MM.1S (cell line): ENCODE data around the gene TNXB.
"Not testable (repeated sequence)": the region's sequence is repeated elsewhere in the genome, so short reads cannot be mapped to it uniquely, and the experiment has no call there.

Source experiments
- DNase-seq: peaks from one replicate; pipeline ENCODE4 v3.0.0-alpha.2; 2015
- H2AFZ ChIP-seq: fragments of 300-600 bp; sonication (generic); 2 replicates; pipeline ENCODE4 v1.6.0; 2016; ENCODE audit warnings: antibody characterized with exemption, low read length
- H3F3A ChIP-seq: fragments of 300-600 bp; sonication (generic); 2 replicates; pipeline ENCODE4 v1.6.1; 2016; ENCODE audit warnings: mild to moderate bottlenecking, antibody characterized with exemption, low read length, moderate library complexity, mixed read lengths; ENCODE audit not compliant: insufficient read depth
- H3K27ac ChIP-seq: fragments of 300-600 bp; sonication (generic); 2 replicates; pipeline ENCODE4 v1.5.1; 2016; ENCODE audit warnings: mild to moderate bottlenecking, low read length
- H3K27me3 ChIP-seq: fragments of 300-600 bp; sonication (generic); replicated peaks from 2 replicates; pipeline ENCODE4 v1.6.0; 2016; ENCODE audit warnings: low read length; ENCODE audit not compliant: insufficient read depth
- H3K36me3 ChIP-seq: fragments of 300-600 bp; sonication (generic); replicated peaks from 2 replicates; pipeline ENCODE4 v1.6.1; 2016; ENCODE audit warnings: mild to moderate bottlenecking, low read length, mixed read lengths; ENCODE audit not compliant: insufficient read depth
- H3K4me1 ChIP-seq: fragments of 300-600 bp; sonication (generic); 2 replicates; pipeline ENCODE4 v1.6.1; 2016; ENCODE audit warnings: low read length, mixed read lengths
- H3K4me2 ChIP-seq: fragments of 300-600 bp; sonication (generic); 2 replicates; pipeline ENCODE4 v1.6.0; 2016; ENCODE audit warnings: low read depth, low read length
- H3K4me3 ChIP-seq: fragments of 300-600 bp; sonication (generic); 2 replicates; pipeline ENCODE4 v1.5.1; 2016; ENCODE audit warnings: low read length, mixed read lengths
- H3K79me2 ChIP-seq: fragments of 300-600 bp; sonication (generic); 2 replicates; pipeline ENCODE4 v1.6.1; 2016; ENCODE audit warnings: mixed run types, low read length, mixed read lengths
- H3K9ac ChIP-seq: fragments of 300-600 bp; sonication (generic); 2 replicates; pipeline ENCODE4 v1.6.1; 2016; ENCODE audit warnings: low read length, mixed read lengths
- H3K9me2 ChIP-seq: fragments of 300-600 bp; sonication (generic); replicated peaks from 2 replicates; pipeline ENCODE4 v1.6.1; 2016; ENCODE audit warnings: mild to moderate bottlenecking, low read length, mixed read lengths; ENCODE audit not compliant: insufficient read depth
- H3K9me3 ChIP-seq: fragments of 300-600 bp; sonication (generic); replicated peaks from 2 replicates; pipeline ENCODE4 v1.6.1; 2016; ENCODE audit warnings: mild to moderate bottlenecking, low read length, mixed read lengths; ENCODE audit not compliant: insufficient read depth
- H4K20me1 ChIP-seq: fragments of 300-600 bp; sonication (generic); 2 replicates; pipeline ENCODE4 v1.6.1; 2016; ENCODE audit warnings: mild to moderate bottlenecking, low read length, moderate library complexity, mixed read lengths; ENCODE audit not compliant: insufficient read depth
- EZH2 ChIP-seq: fragments of 300-600 bp; sonication (generic); optimal IDR thresholded peaks from 2 replicates; pipeline ENCODE3; 2017; ENCODE audit warnings: low read depth, mild to moderate bottlenecking, antibody characterized with exemption, low read length, mixed read lengths
- EZH2phosphoT487 ChIP-seq: fragments of 300-600 bp; sonication (generic); IDR thresholded peaks from 2 replicates; pipeline ENCODE4 v1.6.1; 2018; ENCODE audit warnings: antibody characterized with exemption, low read length
- TF ChIP-seq, protein P1 (sequence below): fragments of 300-600 bp; sonication (generic); IDR thresholded peaks from 2 replicates; pipeline ENCODE4 v1.5.1; 2016; ENCODE audit warnings: antibody characterized with exemption, low read length, mixed read lengths

Gene TNXB

DNA sequence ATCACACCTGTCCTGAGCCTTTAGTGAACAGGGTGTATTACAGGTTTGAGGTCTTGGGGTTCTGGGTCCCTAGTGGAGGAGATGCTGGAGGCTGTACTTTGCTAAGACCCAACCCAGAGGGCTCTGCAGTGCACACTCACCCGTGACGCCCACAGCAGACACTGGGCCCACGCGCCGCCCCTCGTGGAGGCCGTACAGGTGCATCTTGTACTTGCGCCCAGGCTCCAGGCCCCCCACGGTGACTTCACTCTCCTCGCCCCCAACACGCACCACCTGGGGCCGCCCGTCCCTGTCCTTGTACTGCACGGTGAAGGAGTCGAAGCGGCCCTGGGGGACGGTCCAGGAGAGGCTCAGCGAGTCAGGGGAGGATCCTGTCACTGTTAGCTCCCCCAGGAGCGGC is 41.6 kb downstream of the TNXB start:
- not testable (repeated sequence) for H3F3A ChIP-seq, H3K9ac ChIP-seq, H3K4me2 ChIP-seq, H3K79me2 ChIP-seq, H4K20me1 ChIP-seq, H3K4me1 ChIP-seq, H3K4me3 ChIP-seq, H2AFZ ChIP-seq, H3K9me3 ChIP-seq, H3K36me3 ChIP-seq, DNase-seq, H3K27ac ChIP-seq, H3K9me2 ChIP-seq
- peaks cover 73% of the 10 kb centered on the region for H3K27me3 ChIP-seq

DNA sequence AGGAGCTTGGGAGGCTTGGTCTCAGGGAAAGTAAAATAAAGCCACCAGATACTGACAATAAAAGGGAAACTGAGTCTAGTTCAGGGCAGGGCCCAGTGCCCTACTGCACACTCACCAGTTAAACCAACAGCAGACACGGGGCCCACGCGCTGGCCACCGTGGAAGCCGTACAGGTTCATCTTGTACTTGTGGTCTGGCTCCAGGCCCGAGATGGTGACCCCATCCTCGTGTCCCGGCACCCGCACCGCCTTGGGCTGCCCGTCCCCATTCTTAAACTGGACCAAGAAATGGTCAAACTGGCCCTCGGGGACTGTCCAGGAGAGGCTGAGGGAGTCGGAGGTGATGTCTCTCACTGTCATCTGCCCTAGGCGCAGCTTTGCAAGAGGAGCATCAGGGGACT is 44.4 kb downstream of the TNXB start:
- Histone ChIP-seq H3K9me2 (no peaks in the 10 kb centered on the region), H3F3A (no peaks in the 10 kb centered on the region)
- no peak for TF ChIP-seq EZH2phosphoT487

DNA sequence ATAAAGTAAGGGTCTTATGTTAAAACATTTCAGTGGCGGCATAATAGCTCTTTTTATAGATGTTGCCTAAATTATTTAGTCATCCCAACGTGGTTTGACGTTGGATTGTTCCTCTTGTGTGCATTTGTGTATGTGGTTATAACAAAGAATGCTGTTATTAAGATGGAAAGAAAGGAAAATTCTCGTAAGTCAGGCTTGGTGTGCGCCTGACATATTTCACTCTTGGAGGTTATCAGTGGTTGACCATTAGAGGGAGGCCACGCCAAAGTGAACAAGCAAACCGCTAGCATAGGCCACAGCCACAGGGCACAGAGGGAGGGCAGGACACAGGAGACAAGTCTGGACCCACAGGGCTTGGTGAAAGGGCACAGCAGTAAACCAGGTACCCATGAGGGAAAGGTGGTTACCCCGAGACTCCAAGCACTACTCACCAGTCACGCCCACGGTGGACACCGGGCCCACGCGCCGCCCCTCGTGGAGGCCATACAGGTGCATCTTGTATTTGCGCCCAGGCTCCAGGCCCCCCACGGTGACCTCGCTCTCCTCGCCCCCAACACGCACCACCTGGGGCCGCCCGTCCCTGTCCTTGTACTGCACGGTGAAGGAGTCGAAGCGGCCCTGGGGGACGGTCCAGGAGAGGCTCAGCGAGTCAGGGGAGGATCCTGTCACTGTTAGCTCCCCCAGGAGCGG is 48.0 kb downstream of the TNXB start:
- TF ChIP-seq, protein P1, sequence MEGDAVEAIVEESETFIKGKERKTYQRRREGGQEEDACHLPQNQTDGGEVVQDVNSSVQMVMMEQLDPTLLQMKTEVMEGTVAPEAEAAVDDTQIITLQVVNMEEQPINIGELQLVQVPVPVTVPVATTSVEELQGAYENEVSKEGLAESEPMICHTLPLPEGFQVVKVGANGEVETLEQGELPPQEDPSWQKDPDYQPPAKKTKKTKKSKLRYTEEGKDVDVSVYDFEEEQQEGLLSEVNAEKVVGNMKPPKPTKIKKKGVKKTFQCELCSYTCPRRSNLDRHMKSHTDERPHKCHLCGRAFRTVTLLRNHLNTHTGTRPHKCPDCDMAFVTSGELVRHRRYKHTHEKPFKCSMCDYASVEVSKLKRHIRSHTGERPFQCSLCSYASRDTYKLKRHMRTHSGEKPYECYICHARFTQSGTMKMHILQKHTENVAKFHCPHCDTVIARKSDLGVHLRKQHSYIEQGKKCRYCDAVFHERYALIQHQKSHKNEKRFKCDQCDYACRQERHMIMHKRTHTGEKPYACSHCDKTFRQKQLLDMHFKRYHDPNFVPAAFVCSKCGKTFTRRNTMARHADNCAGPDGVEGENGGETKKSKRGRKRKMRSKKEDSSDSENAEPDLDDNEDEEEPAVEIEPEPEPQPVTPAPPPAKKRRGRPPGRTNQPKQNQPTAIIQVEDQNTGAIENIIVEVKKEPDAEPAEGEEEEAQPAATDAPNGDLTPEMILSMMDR, result no peak
- TF ChIP-seq EZH2phosphoT487 (no peak), EZH2 (no peak)
- Histone ChIP-seq H3K4me1 (no peaks in the 10 kb centered on the region), H3K9me3 (no peaks in the 10 kb centered on the region), H3K36me3 (no peaks in the 10 kb centered on the region), H3F3A (no peaks in the 10 kb centered on the region), H3K27me3 (peaks cover 66% of the 10 kb centered on the region), H4K20me1 (no peaks in the 10 kb centered on the region), H3K79me2 (no peaks in the 10 kb centered on the region), H3K9ac (no peak overlapping the region), H3K9me2 (no peaks in the 10 kb centered on the region), H2AFZ (no peak overlapping the region), H3K27ac (no peak overlapping the region), H3K4me3 (no peak overlapping the region), H3K4me2 (no peak overlapping the region)
- no peak for DNase-seq

More for the DNA sequence above, 44.4 kb downstream of the TNXB start:
- H3K4me1 ChIP-seq, result no peaks in the 10 kb centered on the region
- H3K27ac ChIP-seq, result no peak overlapping the region
- H3K9ac ChIP-seq, result no peak overlapping the region
- no peak overlapping the region for H3K4me3 ChIP-seq
- no peaks in the 10 kb centered on the region for H4K20me1 ChIP-seq
- H3K36me3 ChIP-seq, result no peaks in the 10 kb centered on the region
- no peaks in the 10 kb centered on the region for H3K9me3 ChIP-seq
- no peaks in the 10 kb centered on the region for H3K79me2 ChIP-seq
- H3K4me2 ChIP-seq, result no peak overlapping the region
- peaks cover 63% of the 10 kb centered on the region for H3K27me3 ChIP-seq
- no peak overlapping the region for H2AFZ ChIP-seq
- no peak for DNase-seq

DNA sequence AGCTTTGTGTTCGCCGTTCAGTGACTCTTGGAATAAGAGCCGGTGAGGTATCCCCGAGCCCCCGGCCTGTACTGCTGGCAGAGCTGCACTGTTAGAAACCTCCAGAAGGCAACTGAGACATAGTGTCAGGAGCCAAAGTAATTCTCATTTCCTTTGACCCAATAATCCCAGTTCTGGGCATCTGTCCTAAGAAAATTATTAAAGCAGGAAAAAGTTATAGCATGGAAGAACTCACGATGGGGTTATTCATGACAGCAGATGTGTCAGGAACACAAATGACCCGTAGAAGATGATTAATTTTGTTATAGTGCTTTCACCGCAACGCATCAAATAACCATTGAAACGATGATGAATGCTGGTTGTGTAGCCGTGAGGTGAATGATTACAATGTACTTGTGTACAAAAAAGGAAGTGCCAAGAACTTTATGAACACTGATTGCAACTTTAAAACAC is 50.6 kb downstream of the TNXB start:
- no peak for DNase-seq
- Histone ChIP-seq H3K4me2 (no peak overlapping the region), H3K27me3 (peaks cover 75% of the 10 kb centered on the region), H2AFZ (no peak overlapping the region), H3K27ac (no peak overlapping the region), H3K4me3 (no peak overlapping the region), H3F3A (no peaks in the 10 kb centered on the region), H3K36me3 (no peaks in the 10 kb centered on the region), H4K20me1 (no peaks in the 10 kb centered on the region), H3K9ac (no peak overlapping the region), H3K79me2 (no peaks in the 10 kb centered on the region), H3K9me2 (no peaks in the 10 kb centered on the region), H3K4me1 (no peaks in the 10 kb centered on the region), H3K9me3 (no peaks in the 10 kb centered on the region)
- TF ChIP-seq, protein P1, result no peak
- no peak for TF ChIP-seq EZH2
- no peak for TF ChIP-seq EZH2phosphoT487
